K562 (cell line): ENCODE data around the gene SLC35A4. TPM values are rescaled to one million over a fixed set of nuclear protein-coding genes. Genes with fewer than 3 reads are reported as not detected.

Source experiments
- ARNT ChIP-seq, 2 experiments: fragments of 450-650 bp; IDR thresholded peaks; 2 replicates each; pipeline ENCODE4 v1.6.1; 2016; ENCODE audit warnings: mild to moderate bottlenecking in 1 of 2
- BHLHE40 ChIP-seq: IDR thresholded peaks from 2 replicates; pipeline ENCODE4 v1.6.1; 2011; ENCODE audit warnings: low read length, improper control_type of control experiment
- CCNT2 ChIP-seq: IDR thresholded peaks from 2 replicates; pipeline ENCODE4 v1.6.1; 2011; ENCODE audit warnings: borderline replicate concordance, low read depth, mild to moderate bottlenecking, moderate library complexity, mixed read lengths, low read length; ENCODE audit not compliant: insufficient read length; ENCODE audit errors: extremely low read depth
- CTBP1 ChIP-seq: fragments of 450-650 bp; IDR thresholded peaks from 2 replicates; pipeline ENCODE4 v1.6.1; 2016; ENCODE audit warnings: borderline replicate concordance
- DNMT1 ChIP-seq: fragments of 450-650 bp; IDR thresholded peaks from 2 replicates; pipeline ENCODE4 v1.6.1; 2016; ENCODE audit warnings: antibody characterized with exemption, mild to moderate bottlenecking
- FOXA3 ChIP-seq, 2 experiments: fragments of 450-650 bp in 1 of 2; sonication (generic) in 1 of 2; formaldehyde crosslinking; IDR thresholded peaks in 1 of 2; conservative IDR thresholded peaks in 1 of 2; 2 replicates each; pipeline versions ENCODE4 v1.4.0 to v1.8.0; 2020 to 2022; ENCODE audit warnings: mild to moderate bottlenecking in 2 of 2, missing genetic modification reagents in 1 of 2
- GATA2 ChIP-seq: sonication (generic); formaldehyde crosslinking; IDR thresholded peaks from 2 replicates; pipeline ENCODE4 v1.4.0; 2020; ENCODE audit warnings: mild to moderate bottlenecking, missing genetic modification reagents
- HCFC1 ChIP-seq: IDR thresholded peaks from 2 replicates; pipeline ENCODE4 v1.6.1; 2012; ENCODE audit warnings: low read depth, low read length, improper control_type of control experiment
- HNRNPK ChIP-seq: fragments of 200-400 bp; formaldehyde crosslinking; IDR thresholded peaks from one replicate; pipeline ENCODE4 v1.6.1; 2018; ENCODE audit warnings: mild to moderate bottlenecking, low read depth, low read length; ENCODE audit not compliant: poor library complexity, severe bottlenecking
- JUN ChIP-seq, 2 experiments: sonication (generic) in 1 of 2; formaldehyde crosslinking in 1 of 2; IDR thresholded peaks; 2 replicates each; pipeline versions ENCODE4 v1.6.1 to v1.8.0; 2012 to 2022; ENCODE audit warnings: borderline replicate concordance in 2 of 2, mild to moderate bottlenecking in 2 of 2, improper control_type of control experiment in 1 of 2, low read depth in 1 of 2, low read length in 1 of 2, missing genetic modification reagents in 1 of 2
- RCOR1 ChIP-seq, 2 experiments: IDR thresholded peaks; 2 replicates each; pipeline ENCODE4 v1.6.1; 2012; ENCODE audit warnings: low read depth in 2 of 2, low read length in 2 of 2, borderline replicate concordance in 1 of 2, improper control_type of control experiment in 1 of 2
- SOX6 ChIP-seq: fragments of 450-650 bp; IDR thresholded peaks from 2 replicates; pipeline ENCODE4 v1.6.1; 2014; ENCODE audit warnings: mild to moderate bottlenecking
- SP1 ChIP-seq: sonication (generic); formaldehyde crosslinking; IDR thresholded peaks from 2 replicates; pipeline ENCODE4 v1.8.1; 2022; ENCODE audit warnings: mild to moderate bottlenecking, missing genetic modification reagents
- TCF7L2 ChIP-seq: fragments of 150-350 bp; IDR thresholded peaks from 2 replicates; pipeline ENCODE4 v1.6.1; 2016; ENCODE audit warnings: low read depth, mild to moderate bottlenecking, low read length, moderate library complexity
- TRIM24 ChIP-seq, 2 experiments: fragments of 450-650 bp; IDR thresholded peaks; 2 replicates each; pipeline ENCODE4 v1.6.1; 2016
- ZNF280B ChIP-seq: fragments of 250-450 bp; sonication (Bioruptor Pico); IDR thresholded peaks from 2 replicates; pipeline ENCODE4 v1.5.1; 2021; ENCODE audit warnings: mild to moderate bottlenecking
- ZNF311 ChIP-seq: fragments of 250-450 bp; sonication (Bioruptor Pico); IDR thresholded peaks from 2 replicates; pipeline ENCODE4 v1.4.0; 2020; ENCODE audit warnings: mild to moderate bottlenecking, moderate library complexity
- ZNF583 ChIP-seq: fragments of 250-450 bp; sonication (Bioruptor Pico); IDR thresholded peaks from 2 replicates; pipeline ENCODE4 v1.4.0; 2020
- ZNF668 ChIP-seq: fragments of 250-450 bp; sonication (Bioruptor Pico); IDR thresholded peaks from 2 replicates; pipeline ENCODE4 v1.8.0; 2022; ENCODE audit warnings: mild to moderate bottlenecking, inconsistent platforms
- ZNF766 ChIP-seq: fragments of 200-800 bp; sonication (Bioruptor generic); conservative IDR thresholded peaks from 2 replicates; pipeline ENCODE4 v1.6.1; 2016; ENCODE audit warnings: missing genetic modification characterization, missing compliant biosample characterization
- polyA plus RNA-seq, 8 experiments: library from polyadenylated mRNA; depleted of rRNA in 4 of 8; stranded (reverse) in 5 of 8; unstranded in 3 of 8; fragments of >200 nt; fragmentation: Nextera tagmentation in 2 of 8; fragmentation: Illumina TruSeq in 1 of 8; extraction: Ambion mirVana in 2 of 8; extraction: Trizol in 1 of 8; gene quantifications; 2 replicates each; pipeline versions ENCODE4 v1.2.1 to v1.2.3, GENCODE V29; 2011 to 2014; ENCODE audit warnings: inconsistent platforms in 1 of 8, missing spikeins in 1 of 8
- total RNA-seq, 7 experiments: library from RNA; depleted of rRNA in 6 of 7; stranded (reverse); fragments of >200 nt in 6 of 7; fragmentation: Illumina TruSeq in 2 of 7; extraction: Trizol in 2 of 7; gene quantifications; 2 replicates each; pipeline versions ENCODE4 v1.2.1 to v1.2.3, GENCODE V29; 2011 to 2021; ENCODE audit warnings: low replicate concordance in 1 of 7
- TF ChIP-seq, protein P1 (sequence below): fragments of 450-650 bp; formaldehyde crosslinking; conservative IDR thresholded peaks from 2 replicates; pipeline ENCODE4 v1.4.0; 2022; ENCODE audit warnings: mild to moderate bottlenecking, missing genetic modification characterization
- TF ChIP-seq, protein P2 (sequence below): fragments of 450-650 bp; IDR thresholded peaks from 2 replicates; pipeline ENCODE4 v1.6.1; 2016
- TF ChIP-seq, protein P3 (sequence below): fragments of 450-650 bp; IDR thresholded peaks from 2 replicates; pipeline ENCODE4 v1.6.1; 2016; ENCODE audit warnings: mild to moderate bottlenecking

The SLC35A4 gene
- total and polyA plus RNA-seq, 9 of the 15 experiments (the other 6 are each of a cell fraction or from before 2014, with no cell fraction given), result 21.8 to 171 (median 42.5) TPM

GRCh38 chr5:140611020-140611521, 46.4 kb downstream of the SLC35A4 start (continued):
- TF ChIP-seq GATA2, result peak; percentile 95
- 0 out of 4 replicates have a peak, but pooled peaks of 1 of the 2 experiments have one; percentile 23 for TF ChIP-seq FOXA3 (CRISPR knock-in tag; conservative IDR thresholded peaks at IDR 0.05 in 1 of 2, IDR thresholded peaks at IDR 0.05 in 1 of 2)
- 0 out of 2 replicates have a peak, but pooled peaks have one; percentile 45 for TF ChIP-seq ZNF766 (CRISPR knock-in tag)
- TF ChIP-seq, protein P1, sequence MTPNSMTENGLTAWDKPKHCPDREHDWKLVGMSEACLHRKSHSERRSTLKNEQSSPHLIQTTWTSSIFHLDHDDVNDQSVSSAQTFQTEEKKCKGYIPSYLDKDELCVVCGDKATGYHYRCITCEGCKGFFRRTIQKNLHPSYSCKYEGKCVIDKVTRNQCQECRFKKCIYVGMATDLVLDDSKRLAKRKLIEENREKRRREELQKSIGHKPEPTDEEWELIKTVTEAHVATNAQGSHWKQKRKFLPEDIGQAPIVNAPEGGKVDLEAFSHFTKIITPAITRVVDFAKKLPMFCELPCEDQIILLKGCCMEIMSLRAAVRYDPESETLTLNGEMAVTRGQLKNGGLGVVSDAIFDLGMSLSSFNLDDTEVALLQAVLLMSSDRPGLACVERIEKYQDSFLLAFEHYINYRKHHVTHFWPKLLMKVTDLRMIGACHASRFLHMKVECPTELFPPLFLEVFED (CRISPR knock-in tag), result no peak
- TF ChIP-seq, protein P2, sequence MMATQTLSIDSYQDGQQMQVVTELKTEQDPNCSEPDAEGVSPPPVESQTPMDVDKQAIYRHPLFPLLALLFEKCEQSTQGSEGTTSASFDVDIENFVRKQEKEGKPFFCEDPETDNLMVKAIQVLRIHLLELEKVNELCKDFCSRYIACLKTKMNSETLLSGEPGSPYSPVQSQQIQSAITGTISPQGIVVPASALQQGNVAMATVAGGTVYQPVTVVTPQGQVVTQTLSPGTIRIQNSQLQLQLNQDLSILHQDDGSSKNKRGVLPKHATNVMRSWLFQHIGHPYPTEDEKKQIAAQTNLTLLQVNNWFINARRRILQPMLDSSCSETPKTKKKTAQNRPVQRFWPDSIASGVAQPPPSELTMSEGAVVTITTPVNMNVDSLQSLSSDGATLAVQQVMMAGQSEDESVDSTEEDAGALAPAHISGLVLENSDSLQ, result peak; percentile 60
- TF ChIP-seq SP1 (CRISPR knock-in tag), result peak; percentile 71; the same call in 1 of the 2 replicates
- peak; percentile 97 for TF ChIP-seq ZNF280B (CRISPR knock-in tag)
- TF ChIP-seq BHLHE40, result peak; percentile 42; the same call in 1 of the 2 replicates
- TF ChIP-seq RCOR1 (IDR thresholded peaks at IDR 0.05; ENCODE audit: borderline replicate concordance in 1 of 2, low read depth in 2 of 2, low read length in 2 of 2), result peak; percentile 68 to 86; a peak in 3 of 4 replicates
- TF ChIP-seq HCFC1, result no peak
- TF ChIP-seq JUN (IDR thresholded peaks at IDR 0.05; ENCODE audit: borderline replicate concordance, low read depth, low read length), result peak; percentile 29; the same call in 1 of the 2 replicates
- TF ChIP-seq JUN (CRISPR knock-in tag; IDR thresholded peaks at IDR 0.05; ENCODE audit: borderline replicate concordance), result no peak
- TF ChIP-seq, protein P3, sequence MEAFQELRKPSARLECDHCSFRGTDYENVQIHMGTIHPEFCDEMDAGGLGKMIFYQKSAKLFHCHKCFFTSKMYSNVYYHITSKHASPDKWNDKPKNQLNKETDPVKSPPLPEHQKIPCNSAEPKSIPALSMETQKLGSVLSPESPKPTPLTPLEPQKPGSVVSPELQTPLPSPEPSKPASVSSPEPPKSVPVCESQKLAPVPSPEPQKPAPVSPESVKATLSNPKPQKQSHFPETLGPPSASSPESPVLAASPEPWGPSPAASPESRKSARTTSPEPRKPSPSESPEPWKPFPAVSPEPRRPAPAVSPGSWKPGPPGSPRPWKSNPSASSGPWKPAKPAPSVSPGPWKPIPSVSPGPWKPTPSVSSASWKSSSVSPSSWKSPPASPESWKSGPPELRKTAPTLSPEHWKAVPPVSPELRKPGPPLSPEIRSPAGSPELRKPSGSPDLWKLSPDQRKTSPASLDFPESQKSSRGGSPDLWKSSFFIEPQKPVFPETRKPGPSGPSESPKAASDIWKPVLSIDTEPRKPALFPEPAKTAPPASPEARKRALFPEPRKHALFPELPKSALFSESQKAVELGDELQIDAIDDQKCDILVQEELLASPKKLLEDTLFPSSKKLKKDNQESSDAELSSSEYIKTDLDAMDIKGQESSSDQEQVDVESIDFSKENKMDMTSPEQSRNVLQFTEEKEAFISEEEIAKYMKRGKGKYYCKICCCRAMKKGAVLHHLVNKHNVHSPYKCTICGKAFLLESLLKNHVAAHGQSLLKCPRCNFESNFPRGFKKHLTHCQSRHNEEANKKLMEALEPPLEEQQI, result peak; percentile 93
- peak; percentile 98 for TF ChIP-seq CTBP1
- no peak for TF ChIP-seq DNMT1
- TF ChIP-seq ARNT (IDR thresholded peaks at IDR 0.05), result peak in 1 of 2 experiments; percentile 92
- peak; percentile 40; the same call in 1 of the 2 replicates for TF ChIP-seq TCF7L2
- TF ChIP-seq TRIM24 (IDR thresholded peaks at IDR 0.05), result peak; percentile 98 to 99
- no peak for TF ChIP-seq HNRNPK
- TF ChIP-seq CCNT2, result peak; percentile 62
- TF ChIP-seq ZNF668 (CRISPR knock-in tag), result no peak
- peak; percentile 75; the same call in 1 of the 2 replicates for TF ChIP-seq ZNF311 (CRISPR knock-in tag)
- TF ChIP-seq SOX6, result peak; percentile 100
- peak; percentile 34; the same call in 1 of the 2 replicates for TF ChIP-seq ZNF583 (CRISPR knock-in tag)
